Panc1 (cell line): ENCODE data around the gene HAX1.

Source experiments
- POLR2AphosphoS5 ChIP-seq: IDR thresholded peaks from 2 replicates; pipeline ENCODE4 v1.6.1; 2012; ENCODE audit warnings: mild to moderate bottlenecking, low read depth, low read length, moderate library complexity
- SIN3A ChIP-seq: IDR thresholded peaks from 2 replicates; pipeline ENCODE4 v1.6.1; 2012; ENCODE audit warnings: low read depth, mild to moderate bottlenecking, low read length, moderate library complexity, borderline replicate concordance; ENCODE audit not compliant: insufficient read depth
- TCF7L2 ChIP-seq: IDR thresholded peaks from 2 replicates; pipeline ENCODE4 v1.6.1; 2011; ENCODE audit warnings: mild to moderate bottlenecking, low read depth, low read length, inconsistent platforms
- TF ChIP-seq, protein P1 (sequence below): fragments of 450-650 bp; IDR thresholded peaks from 2 replicates; pipeline ENCODE4 v1.5.1; 2017; ENCODE audit warnings: mild to moderate bottlenecking

DNA sequence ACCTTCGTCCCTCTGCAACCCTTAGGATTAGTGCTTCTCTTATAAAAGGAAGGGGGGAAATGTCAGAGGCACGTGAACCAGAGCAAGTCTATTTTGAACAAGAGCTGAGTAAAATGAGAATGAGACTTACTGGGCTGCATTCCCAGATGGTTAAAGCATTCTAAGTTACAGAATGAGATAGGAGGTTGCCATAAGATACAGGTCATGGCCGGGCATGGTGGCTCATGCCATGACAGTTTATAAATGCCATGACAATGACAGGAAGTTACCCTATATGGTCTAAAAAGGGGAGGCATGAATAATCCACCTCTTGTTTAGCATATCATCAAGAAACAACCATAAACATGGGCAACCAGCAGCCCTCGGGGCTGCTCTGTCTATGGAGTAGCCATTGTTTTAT lies 46.0 kb downstream of the HAX1 start:
- TF ChIP-seq, protein P1, sequence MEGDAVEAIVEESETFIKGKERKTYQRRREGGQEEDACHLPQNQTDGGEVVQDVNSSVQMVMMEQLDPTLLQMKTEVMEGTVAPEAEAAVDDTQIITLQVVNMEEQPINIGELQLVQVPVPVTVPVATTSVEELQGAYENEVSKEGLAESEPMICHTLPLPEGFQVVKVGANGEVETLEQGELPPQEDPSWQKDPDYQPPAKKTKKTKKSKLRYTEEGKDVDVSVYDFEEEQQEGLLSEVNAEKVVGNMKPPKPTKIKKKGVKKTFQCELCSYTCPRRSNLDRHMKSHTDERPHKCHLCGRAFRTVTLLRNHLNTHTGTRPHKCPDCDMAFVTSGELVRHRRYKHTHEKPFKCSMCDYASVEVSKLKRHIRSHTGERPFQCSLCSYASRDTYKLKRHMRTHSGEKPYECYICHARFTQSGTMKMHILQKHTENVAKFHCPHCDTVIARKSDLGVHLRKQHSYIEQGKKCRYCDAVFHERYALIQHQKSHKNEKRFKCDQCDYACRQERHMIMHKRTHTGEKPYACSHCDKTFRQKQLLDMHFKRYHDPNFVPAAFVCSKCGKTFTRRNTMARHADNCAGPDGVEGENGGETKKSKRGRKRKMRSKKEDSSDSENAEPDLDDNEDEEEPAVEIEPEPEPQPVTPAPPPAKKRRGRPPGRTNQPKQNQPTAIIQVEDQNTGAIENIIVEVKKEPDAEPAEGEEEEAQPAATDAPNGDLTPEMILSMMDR, result no peak
- TF ChIP-seq POLR2AphosphoS5 (no peak), TCF7L2 (no peak), SIN3A (no peak)
